ENCODE results near the gene TMEM163. TPM values are rescaled to one million over a fixed set of nuclear protein-coding genes. Genes with fewer than 3 reads are reported as not detected.

The TMEM163 gene
- total RNA-seq, 1 donor from 2014 or later: not detected

GRCh38 chr2:134408791-134409190 lies 310.0 kb downstream of the TMEM163 start:
- FAIRE-seq (no peak), DNase-seq (ENCODE audit: low read depth) (peak; percentile 39)
- TF ChIP-seq, protein P1, sequence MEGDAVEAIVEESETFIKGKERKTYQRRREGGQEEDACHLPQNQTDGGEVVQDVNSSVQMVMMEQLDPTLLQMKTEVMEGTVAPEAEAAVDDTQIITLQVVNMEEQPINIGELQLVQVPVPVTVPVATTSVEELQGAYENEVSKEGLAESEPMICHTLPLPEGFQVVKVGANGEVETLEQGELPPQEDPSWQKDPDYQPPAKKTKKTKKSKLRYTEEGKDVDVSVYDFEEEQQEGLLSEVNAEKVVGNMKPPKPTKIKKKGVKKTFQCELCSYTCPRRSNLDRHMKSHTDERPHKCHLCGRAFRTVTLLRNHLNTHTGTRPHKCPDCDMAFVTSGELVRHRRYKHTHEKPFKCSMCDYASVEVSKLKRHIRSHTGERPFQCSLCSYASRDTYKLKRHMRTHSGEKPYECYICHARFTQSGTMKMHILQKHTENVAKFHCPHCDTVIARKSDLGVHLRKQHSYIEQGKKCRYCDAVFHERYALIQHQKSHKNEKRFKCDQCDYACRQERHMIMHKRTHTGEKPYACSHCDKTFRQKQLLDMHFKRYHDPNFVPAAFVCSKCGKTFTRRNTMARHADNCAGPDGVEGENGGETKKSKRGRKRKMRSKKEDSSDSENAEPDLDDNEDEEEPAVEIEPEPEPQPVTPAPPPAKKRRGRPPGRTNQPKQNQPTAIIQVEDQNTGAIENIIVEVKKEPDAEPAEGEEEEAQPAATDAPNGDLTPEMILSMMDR (IDR thresholded peaks at IDR 0.05; ENCODE audit: insufficient read depth, low read length, severe bottlenecking): no peak
- Histone ChIP-seq H3K4me3 (ENCODE audit: low read depth, low read length) (no peak overlapping the region), H3K27me3 (ENCODE audit: control insufficient read depth, insufficient read depth, low read length) (no peaks in the 10 kb centered on the region), H3K36me3 (ENCODE audit: control insufficient read depth, insufficient read depth, low read length) (no peaks in the 10 kb centered on the region)

- TF ChIP-seq, protein P1 (IDR thresholded peaks at IDR 0.05; ENCODE audit: insufficient read depth, low read length, severe bottlenecking): no peak
- H3K4me3 ChIP-seq (ENCODE audit: low read depth, low read length): no peak overlapping the region
- H3K36me3 ChIP-seq (ENCODE audit: control insufficient read depth, insufficient read depth, low read length): no peaks in the 10 kb centered on the region
- FAIRE-seq (no peak), DNase-seq (ENCODE audit: low read depth) (no peak)
- H3K27me3 ChIP-seq (ENCODE audit: control insufficient read depth, insufficient read depth, low read length): no peaks in the 10 kb centered on the region
Observed at GRCh38 chr2:134408386-134408785, 310.4 kb downstream of the TMEM163 start.

- Histone ChIP-seq H3K36me3 (ENCODE audit: control insufficient read depth, insufficient read depth, low read length) (no peaks in the 10 kb centered on the region), H3K27me3 (ENCODE audit: control insufficient read depth, insufficient read depth, low read length) (no peaks in the 10 kb centered on the region), H3K4me3 (ENCODE audit: low read depth, low read length) (no peak overlapping the region)
- DNase-seq (ENCODE audit: low read depth) (peak; percentile 84), FAIRE-seq (no peak)
- TF ChIP-seq, protein P1 (IDR thresholded peaks at IDR 0.05; ENCODE audit: insufficient read depth, low read length, severe bottlenecking): no peak
Observed at GRCh38 chr2:134407154-134407890, 311.5 kb downstream of the TMEM163 start.

DNA sequence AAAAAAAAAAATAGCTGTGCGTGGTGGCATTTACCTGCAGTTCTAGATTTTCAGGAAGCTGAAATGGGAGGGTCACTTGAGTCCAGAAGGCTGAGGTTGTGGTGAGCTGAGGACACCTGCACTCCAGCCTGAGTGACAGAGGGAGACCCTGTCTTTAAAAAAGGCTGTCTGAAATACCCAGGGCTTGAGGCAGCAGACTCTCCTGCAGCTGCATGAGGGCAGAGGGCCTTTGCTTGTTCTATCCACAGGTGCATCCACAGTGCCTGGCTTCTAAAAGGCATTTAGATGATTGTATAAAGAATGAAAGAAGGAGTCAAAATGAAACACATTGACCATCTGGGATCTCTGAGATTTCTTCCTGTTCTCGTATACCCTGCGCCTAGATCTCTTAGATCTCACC lies 312.1 kb downstream of the TMEM163 start:
- H3K36me3 ChIP-seq (ENCODE audit: control insufficient read depth, insufficient read depth, low read length): no peaks in the 10 kb centered on the region
- H3K4me3 ChIP-seq (ENCODE audit: low read depth, low read length): no peak overlapping the region
- H3K27me3 ChIP-seq (ENCODE audit: control insufficient read depth, insufficient read depth, low read length): no peaks in the 10 kb centered on the region
- FAIRE-seq (no peak), DNase-seq (ENCODE audit: low read depth) (no peak)
- TF ChIP-seq, protein P1 (IDR thresholded peaks at IDR 0.05; ENCODE audit: insufficient read depth, low read length, severe bottlenecking): no peak

GRCh38 chr2:134406311-134406710 lies 312.5 kb downstream of the TMEM163 start:
- FAIRE-seq (no peak), DNase-seq (ENCODE audit: low read depth) (peak; percentile 96)
- H3K27me3 ChIP-seq (ENCODE audit: control insufficient read depth, insufficient read depth, low read length): no peaks in the 10 kb centered on the region
- no peaks in the 10 kb centered on the region for H3K36me3 ChIP-seq (ENCODE audit: control insufficient read depth, insufficient read depth, low read length)
- TF ChIP-seq, protein P1 (IDR thresholded peaks at IDR 0.05; ENCODE audit: insufficient read depth, low read length, severe bottlenecking): no peak
- no peak overlapping the region for H3K4me3 ChIP-seq (ENCODE audit: low read depth, low read length)

Other genes with a start within 250 kb of the TMEM163 start
- not detected in 2 replicates for gene ACMSD, start 119.6 kb upstream of the TMEM163 start, total RNA-seq
- gene CCNT2, start 199.8 kb upstream of the TMEM163 start, total RNA-seq: 24.0 and 24.3 TPM in 2 replicates